ENCODE results near the gene OR2Y1.

GRCh38 chr5:180783340-180784052 lies 43.6 kb upstream of the OR2Y1 start:
- TF ChIP-seq POLR2A (IDR thresholded peaks at IDR 0.05): no peak
- TF ChIP-seq, protein P1, sequence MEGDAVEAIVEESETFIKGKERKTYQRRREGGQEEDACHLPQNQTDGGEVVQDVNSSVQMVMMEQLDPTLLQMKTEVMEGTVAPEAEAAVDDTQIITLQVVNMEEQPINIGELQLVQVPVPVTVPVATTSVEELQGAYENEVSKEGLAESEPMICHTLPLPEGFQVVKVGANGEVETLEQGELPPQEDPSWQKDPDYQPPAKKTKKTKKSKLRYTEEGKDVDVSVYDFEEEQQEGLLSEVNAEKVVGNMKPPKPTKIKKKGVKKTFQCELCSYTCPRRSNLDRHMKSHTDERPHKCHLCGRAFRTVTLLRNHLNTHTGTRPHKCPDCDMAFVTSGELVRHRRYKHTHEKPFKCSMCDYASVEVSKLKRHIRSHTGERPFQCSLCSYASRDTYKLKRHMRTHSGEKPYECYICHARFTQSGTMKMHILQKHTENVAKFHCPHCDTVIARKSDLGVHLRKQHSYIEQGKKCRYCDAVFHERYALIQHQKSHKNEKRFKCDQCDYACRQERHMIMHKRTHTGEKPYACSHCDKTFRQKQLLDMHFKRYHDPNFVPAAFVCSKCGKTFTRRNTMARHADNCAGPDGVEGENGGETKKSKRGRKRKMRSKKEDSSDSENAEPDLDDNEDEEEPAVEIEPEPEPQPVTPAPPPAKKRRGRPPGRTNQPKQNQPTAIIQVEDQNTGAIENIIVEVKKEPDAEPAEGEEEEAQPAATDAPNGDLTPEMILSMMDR (IDR thresholded peaks at IDR 0.05): no peak
- no peak for TF ChIP-seq POLR2AphosphoS5 (IDR thresholded peaks at IDR 0.05)
